Stimulated activated CD4-positive, alpha-beta T cell treated with anti-CD3 and anti-CD28 coated beads, Interleukin-4, amount 100 ng/mL, for 1 hour (primary cell): ENCODE measurements around the gene PYGL.

Experiments
- DNase-seq: peaks from one replicate; pipeline ENCODE4 v3.0.0-alpha.2; 2020

PYGL gene

GRCh38 chr14:50865391-50866076 lies 78.7 kb downstream of the PYGL start:
- no peak for DNase-seq

GRCh38 chr14:50864946-50865345 lies 79.3 kb downstream of the PYGL start:
- DNase-seq, result no peak

GRCh38 chr14:50864237-50864636 lies 80.0 kb downstream of the PYGL start:
- DNase-seq, result no peak

- DNase-seq, result no peak
These were observed 82.2 kb downstream of the PYGL start for GRCh38 chr14:50862036-50862570.

- peak; percentile 89 for DNase-seq
These were observed 83.7 kb downstream of the PYGL start for GRCh38 chr14:50860478-50861086.

GRCh38 chr14:50859296-50859624 lies 85.0 kb downstream of the PYGL start:
- no peak for DNase-seq

GRCh38 chr14:50856660-50857059 lies 87.6 kb downstream of the PYGL start:
- DNase-seq, result no peak

- no peak for DNase-seq
These were observed 88.7 kb downstream of the PYGL start for GRCh38 chr14:50855558-50855957.
